Skin epidermis (tissue), 12 donors: ENCODE results near the gene TMEM119.

Experiments used
- H3K27ac ChIP-seq, 21 experiments: fragments of 200-600 bp; sonication (generic) in 11 of 21; one replicate each; pipeline ENCODE4 v1.5.0; 2020; ENCODE audit warnings: mild to moderate bottlenecking in 3 of 21, inconsistent platforms in 2 of 21, moderate library complexity in 2 of 21
- H3K4me3 ChIP-seq, 7 experiments: fragments of 200-600 bp; sonication (generic) in 2 of 7; one replicate each; pipeline ENCODE4 v1.5.0; 2020; ENCODE audit warnings: inconsistent platforms in 2 of 7, mild to moderate bottlenecking in 2 of 7, moderate library complexity in 1 of 7

The TMEM119 gene

DNA sequence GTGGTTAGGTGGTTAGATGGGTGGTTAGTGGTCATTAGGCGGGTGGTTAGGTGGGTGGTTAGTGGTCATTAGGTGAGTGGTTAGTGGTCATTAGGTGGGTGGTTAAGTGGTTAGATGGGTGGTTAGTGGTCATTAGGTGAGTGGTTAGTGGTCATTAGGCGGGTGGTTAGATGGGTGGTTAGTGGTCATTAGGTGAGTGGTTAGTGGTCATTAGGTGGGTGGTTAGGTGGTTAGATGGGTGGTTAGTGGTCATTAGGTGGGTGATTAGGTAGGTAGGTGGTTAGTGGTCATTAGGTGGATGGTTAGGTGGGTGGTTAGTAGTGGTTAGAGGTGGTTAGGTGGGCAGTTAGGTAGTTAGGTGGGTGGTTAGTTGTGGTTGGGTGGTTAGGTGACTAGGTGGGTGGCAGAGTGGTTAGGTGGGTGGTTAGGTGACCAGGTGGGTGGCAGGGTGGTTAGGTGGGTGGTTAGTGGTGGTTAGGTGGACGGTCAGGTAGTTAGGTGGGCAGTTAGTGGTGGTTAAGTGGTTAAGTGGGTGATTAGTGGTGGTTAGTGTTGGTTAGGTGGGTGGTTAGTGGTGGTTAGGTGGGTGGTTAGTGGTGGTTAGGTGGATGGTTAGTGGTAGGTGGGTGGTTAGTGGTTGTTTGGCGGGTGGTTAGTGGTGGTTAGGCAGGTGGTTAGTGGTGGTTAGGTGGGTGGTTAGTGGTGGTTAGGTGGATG lies 8.0 kb upstream of the TMEM119 start:
- H3K4me3 ChIP-seq = no peak overlapping the region
- no peak overlapping the region for H3K27ac ChIP-seq

- H3K27ac ChIP-seq = no peak overlapping the region
Observed at GRCh38 chr12:108605000-108605689, 7.3 kb upstream of the TMEM119 start.

DNA sequence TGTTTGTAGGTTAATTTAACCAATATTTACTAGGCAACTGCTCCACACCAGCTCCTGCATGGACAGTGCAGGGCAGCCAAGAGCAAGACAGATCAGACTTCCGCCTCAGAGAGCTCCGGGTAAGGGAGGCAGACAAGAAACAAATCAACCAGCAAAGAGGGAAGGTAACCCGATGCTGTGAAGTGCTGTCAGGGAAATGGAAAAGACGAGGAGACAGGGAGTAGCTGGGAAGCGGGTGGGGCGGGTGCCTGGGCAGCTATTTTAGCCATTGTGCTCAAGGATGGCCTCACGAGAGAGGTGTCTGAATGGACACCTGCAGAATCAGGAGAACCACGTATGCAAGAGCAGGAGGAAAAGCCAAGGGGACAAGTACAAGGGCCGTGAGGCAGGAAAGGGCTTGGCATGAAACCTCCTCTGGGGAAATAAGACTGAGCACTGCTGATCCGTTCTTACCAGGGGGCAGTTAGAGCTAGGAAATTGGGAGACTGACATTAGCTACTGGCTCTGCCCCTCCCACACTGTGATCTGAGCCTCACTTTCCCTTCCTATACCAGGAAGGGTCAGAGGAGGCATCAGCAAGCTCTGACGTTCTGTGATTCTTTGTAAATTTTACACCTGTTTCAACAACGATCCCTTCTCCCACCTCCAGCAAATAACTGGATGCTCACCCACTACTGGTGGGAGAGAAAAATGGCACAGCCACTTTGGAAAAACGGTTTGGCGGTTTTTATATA lies 6.5 kb upstream of the TMEM119 start:
- H3K4me3 ChIP-seq = no peak overlapping the region
- no peak overlapping the region for H3K27ac ChIP-seq

More at GRCh38 chr12:108605000-108605689, 7.3 kb upstream of the TMEM119 start:
- H3K4me3 ChIP-seq = no peak overlapping the region

DNA sequence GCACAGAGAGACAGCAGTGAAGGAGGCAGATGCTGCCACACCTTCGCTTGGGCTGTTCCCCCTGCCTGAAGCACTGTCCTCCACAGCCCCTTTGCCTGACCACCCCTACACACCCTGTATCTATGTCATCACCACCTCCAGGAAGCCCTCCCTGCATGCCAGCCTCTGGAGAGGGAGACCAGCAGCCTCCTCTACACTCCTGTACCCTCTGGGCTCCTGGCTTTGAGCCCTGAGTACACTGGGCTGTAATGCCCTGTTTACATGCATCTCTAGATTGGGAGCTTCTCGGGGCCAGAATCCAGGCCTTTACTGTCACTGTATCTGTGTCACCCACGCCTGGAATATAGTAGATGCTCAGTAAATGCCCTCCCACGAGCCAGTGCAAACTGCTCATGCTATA lies 5.9 kb upstream of the TMEM119 start:
- no peak overlapping the region for H3K27ac ChIP-seq
- no peak overlapping the region for H3K4me3 ChIP-seq

DNA sequence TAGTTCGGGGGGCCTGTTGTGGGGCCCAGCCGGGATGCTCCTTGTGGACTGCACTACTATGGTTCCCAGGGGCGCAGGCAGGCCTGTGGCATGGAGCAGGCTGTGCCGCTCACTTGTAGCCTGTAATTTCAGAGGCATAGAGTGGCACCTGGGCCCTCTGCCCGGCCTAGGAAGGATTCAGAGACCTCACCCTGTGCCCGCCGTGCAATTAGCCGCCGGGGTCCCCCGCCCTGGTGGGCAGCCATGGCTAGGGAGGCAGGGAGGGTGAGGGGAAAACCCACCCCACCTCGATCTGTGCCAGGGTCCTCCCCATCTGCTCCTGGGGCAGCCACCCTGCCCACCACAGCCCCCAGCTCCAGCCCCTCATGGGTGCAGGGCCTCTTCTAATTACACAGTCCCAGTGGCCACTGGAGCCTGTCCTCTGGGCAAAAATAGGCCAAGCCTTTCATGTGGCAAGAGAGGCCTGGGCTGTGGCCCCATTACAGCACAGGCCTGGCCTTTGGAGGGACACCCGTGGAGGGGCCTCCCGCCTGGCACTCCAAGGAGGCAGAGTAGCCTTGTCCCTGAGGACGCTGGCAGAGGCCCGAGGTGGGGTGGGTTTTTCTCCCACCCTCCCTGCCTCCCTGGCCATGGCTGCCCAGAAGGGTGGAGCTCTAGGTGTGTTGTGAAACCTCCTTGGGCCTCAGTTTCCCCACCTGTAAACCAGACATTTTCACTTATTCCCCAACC lies 5.3 kb upstream of the TMEM119 start:
- H3K4me3 ChIP-seq = no peak overlapping the region
- H3K27ac ChIP-seq = no peak overlapping the region

DNA sequence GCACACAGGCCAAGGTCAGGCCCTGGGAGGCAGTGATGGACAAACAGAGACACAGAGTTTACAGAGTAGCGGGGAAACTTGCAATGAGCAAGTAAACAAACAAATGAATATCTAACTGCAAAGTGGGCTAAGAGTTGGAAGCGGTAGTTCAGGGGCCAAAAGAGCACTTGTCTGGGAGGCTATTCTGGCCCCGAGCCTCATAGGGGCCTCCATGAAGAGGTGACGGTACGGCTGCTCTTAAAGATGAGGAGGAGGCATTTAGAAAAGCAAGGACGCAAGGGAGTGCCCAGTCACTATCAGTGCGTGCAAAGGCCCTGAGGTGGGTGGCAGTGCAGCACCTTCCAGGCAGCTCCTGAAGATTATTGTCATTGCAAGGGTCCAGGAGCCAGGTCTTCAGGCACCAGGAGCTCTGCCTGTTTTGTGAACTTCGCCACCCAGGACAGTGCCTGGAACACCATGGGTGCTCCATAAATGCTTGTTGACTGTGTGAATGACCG lies 4.4 kb upstream of the TMEM119 start:
- Histone ChIP-seq H3K4me3 (no peak overlapping the region), H3K27ac (no peak overlapping the region)

GRCh38 chr12:108600702-108601007 lies 2.8 kb upstream of the TMEM119 start:
- Histone ChIP-seq H3K4me3 (no peak overlapping the region), H3K27ac (no peak overlapping the region)

GRCh38 chr12:108599948-108600701 lies 2.2 kb upstream of the TMEM119 start:
- Histone ChIP-seq H3K27ac (no peak overlapping the region), H3K4me3 (no peak overlapping the region)

DNA sequence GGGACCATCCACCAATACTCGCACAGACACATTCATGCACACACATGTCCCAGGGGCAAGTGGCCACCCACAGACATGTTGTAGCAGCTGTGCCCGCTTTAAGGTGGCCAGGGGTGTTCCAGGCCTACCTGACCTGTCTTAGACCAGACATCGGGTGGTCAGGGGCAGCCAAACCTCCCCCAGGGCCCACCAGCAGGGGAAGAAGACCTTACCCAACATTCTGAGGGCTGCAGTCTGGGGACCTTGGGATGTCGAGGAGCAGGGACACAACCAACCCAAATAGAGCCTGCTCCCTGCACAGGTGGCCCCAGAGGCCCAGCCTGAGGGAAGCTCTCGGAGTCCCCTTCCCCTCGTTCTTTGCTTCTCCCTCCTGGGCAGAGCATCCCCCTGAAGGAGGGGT lies 1.7 kb upstream of the TMEM119 start:
- Histone ChIP-seq H3K27ac (no peak overlapping the region), H3K4me3 (no peak overlapping the region)

DNA sequence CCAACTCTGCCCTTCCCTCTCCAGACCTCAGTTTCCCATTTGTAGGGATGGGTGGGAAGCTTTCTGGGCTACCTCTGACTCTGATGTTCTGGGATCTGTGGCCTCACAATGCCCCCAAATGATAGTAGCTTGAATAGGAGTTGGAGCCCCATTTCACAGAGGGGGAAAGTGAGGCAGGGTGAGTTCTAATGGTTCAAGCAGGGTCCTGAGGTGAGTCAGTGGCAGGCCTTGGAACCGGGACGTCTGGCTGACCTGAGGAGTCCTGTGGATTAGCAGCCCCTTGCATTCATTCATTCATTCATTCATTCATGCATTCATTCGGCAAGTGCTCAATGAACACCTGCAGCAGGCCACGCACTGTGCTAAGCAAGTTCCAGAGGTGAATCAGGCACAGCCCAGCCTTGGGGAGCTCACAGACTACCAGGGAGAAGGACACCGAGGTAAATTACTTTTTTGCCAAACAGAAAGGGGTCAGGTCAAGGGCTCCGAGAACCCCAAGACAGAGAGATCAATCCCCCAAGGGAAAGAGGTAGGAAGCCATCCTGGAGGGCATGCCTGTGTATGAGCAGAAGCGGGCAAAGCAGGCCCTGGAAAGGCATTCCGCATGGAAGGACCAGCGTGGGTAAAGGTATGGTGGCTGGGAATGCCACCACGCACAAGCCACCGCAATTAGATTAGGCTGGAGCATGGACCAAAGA lies 818 bp upstream of the TMEM119 start:
- Histone ChIP-seq H3K27ac (peak overlapping the region in 11 of 21 experiments; percentile 27 to 90 (median 62)), H3K4me3 (peak overlapping the region in 1 of 7 experiments; percentile 35)

GRCh38 chr12:108596854-108597558 lies 878 bp downstream of the TMEM119 start:
- Histone ChIP-seq H3K27ac (peak overlapping the region in 14 of 21 experiments; percentile 3 to 90 (median 61)), H3K4me3 (peak overlapping the region; percentile 27 to 40 (median 34))

DNA sequence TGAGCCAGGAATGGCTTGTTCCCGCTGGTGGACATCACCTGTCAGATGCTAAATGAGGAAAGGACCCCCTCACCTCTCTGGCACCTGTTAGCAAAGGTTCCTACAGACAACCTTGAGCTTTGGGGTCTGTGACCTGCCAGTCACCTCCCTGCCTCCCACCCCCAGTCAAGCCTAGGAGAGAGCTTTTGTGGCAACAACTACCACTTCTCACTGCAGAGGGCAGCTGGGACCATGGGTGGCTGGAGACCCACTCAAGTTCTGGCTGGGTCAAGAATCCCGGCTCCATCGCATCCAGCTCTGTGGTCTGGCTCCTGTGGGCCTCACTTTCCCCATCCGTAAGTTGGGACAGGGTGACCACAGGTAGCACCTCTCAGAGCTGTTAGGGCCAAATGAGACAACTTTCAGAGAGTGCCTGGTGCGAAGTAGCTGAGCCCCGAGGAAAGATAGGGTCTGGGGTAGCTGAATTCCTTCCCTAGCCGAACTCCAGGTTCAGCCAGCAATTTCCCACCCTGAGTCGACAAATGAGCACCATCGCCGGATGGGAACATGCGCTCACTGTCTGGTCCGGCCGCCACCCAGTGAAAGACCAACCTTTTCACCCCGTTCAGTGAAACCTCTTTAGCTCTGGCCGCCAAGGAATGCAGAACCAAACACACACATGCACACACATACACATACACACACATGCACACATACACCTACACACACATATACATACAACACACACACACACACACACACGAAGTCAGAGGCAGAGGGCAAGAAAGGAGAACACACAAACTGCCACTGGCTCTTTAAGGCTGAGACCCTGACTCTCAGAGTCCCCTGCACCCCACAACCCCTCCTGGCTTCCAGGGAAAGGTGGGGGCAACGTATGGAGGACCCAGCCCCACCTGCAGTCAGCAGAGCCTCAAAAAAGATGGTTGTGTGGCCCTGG lies 1.9 kb downstream of the TMEM119 start:
- H3K4me3 ChIP-seq = peak overlapping the region; percentile 27 to 40 (median 34)
- H3K27ac ChIP-seq = peak overlapping the region in 10 of 21 experiments; percentile 6 to 90 (median 61)

GRCh38 chr12:108594960-108595710 lies 2.7 kb downstream of the TMEM119 start:
- H3K4me3 ChIP-seq = peak overlapping the region in 4 of 7 experiments; percentile 27 to 40 (median 32)
- H3K27ac ChIP-seq = no peak overlapping the region

DNA sequence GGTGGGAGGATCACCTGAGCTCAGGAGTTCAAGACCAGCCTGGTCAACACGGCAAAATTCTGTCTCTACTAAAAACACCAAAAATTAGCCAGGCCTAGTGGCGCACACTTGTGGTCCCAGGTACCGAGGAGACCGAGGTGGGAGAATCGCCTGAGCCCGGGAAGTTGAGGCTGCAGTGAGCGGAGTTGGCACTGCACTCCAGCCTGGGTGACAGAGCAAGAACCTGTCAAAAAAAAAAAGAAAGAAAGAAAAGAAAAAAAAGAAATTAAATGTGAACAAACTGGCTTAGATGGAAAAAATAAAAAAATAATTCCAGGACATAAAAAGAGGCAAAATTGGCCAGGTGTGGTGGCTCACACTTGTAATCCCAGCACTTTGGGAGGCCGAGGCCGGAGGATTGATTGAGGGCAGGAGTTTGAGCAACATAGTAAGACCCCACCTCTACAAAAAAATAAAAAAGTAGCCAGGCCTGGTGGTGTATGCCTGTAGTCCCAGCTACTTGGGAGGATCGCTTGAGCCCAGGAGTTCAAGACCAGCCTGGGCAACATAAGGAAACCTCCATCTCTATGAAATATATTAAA lies 3.5 kb downstream of the TMEM119 start:
- Histone ChIP-seq H3K27ac (no peak overlapping the region), H3K4me3 (no peak overlapping the region)

GRCh38 chr12:108592033-108592909 lies 5.6 kb downstream of the TMEM119 start:
- Histone ChIP-seq H3K4me3 (no peak overlapping the region), H3K27ac (no peak overlapping the region)
